HEK293 (cell line): ENCODE results near the gene ZNF467.

Experiments
- CTCF ChIA-PET: fragments of 350-600 bp; formaldehyde crosslinking; extraction: SDS; loops from one replicate; lab custom pipeline; 2021; ENCODE audit warnings: antibody characterized with exemption; lab: Yijun Ruan, JAX
- POLR2A ChIA-PET: fragments of 300-600 bp; formaldehyde crosslinking; extraction: SDS; loops from one replicate; lab custom pipeline; 2020; ENCODE audit warnings: antibody characterized with exemption, inconsistent platforms; lab: Yijun Ruan, JAX
- H3K27ac ChIP-seq: fragments of 200-500 bp; sonication (Bioruptor generic); 2 replicates; pipeline ENCODE4 v1.5.1; 2014; ENCODE audit warnings: low read depth, low read length, control low read depth, inconsistent platforms; ENCODE audit errors: extremely low read depth
- H3K36me3 ChIP-seq, 2 experiments: fragments of 200-500 bp in 1 of 2; sonication (Bioruptor generic) in 1 of 2; 1 replicate in 1 of 2; 2 replicates in 1 of 2; pipeline ENCODE4 v1.5.1; 2014 to 2017; ENCODE audit warnings: inconsistent platforms in 2 of 2, low read length in 2 of 2; ENCODE audit not compliant: control insufficient read depth in 2 of 2, insufficient read depth in 1 of 2
- H3K4me1 ChIP-seq: fragments of 200-500 bp; sonication (Bioruptor generic); 2 replicates; pipeline ENCODE4 v1.5.1; 2014; ENCODE audit warnings: mild to moderate bottlenecking, low read length, inconsistent platforms; ENCODE audit not compliant: control insufficient read depth, insufficient read depth
- H3K4me3 ChIP-seq: 2 replicates; pipeline ENCODE4 v1.5.1; 2011; ENCODE audit warnings: low read depth, mild to moderate bottlenecking, control low read depth, low read length, moderate library complexity
- H3K9me3 ChIP-seq: fragments of 200-500 bp; sonication (Bioruptor generic); 2 replicates; pipeline ENCODE4 v1.5.1; 2014; ENCODE audit warnings: low read depth, low read length, inconsistent platforms; ENCODE audit not compliant: control insufficient read depth, insufficient read depth
- GLIS2 ChIP-seq: fragments of 450-650 bp; formaldehyde crosslinking; IDR thresholded peaks from 2 replicates; pipeline ENCODE4 v1.5.1; 2016; ENCODE audit warnings: missing biosample characterization, missing genetic modification characterization
- HOXA7 ChIP-seq: sonication (generic); formaldehyde crosslinking; IDR thresholded peaks from 2 replicates; pipeline ENCODE4 v1.8.1; 2022; ENCODE audit warnings: missing genetic modification reagents, borderline replicate concordance
- OSR2 ChIP-seq: fragments of 450-650 bp; formaldehyde crosslinking; IDR thresholded peaks from 2 replicates; pipeline ENCODE4 v1.5.1; 2016; ENCODE audit warnings: missing biosample characterization, missing genetic modification characterization
- OVOL3 ChIP-seq: fragments of 450-650 bp; formaldehyde crosslinking; IDR thresholded peaks from 2 replicates; pipeline ENCODE4 v1.5.1; 2016; ENCODE audit warnings: missing biosample characterization, missing genetic modification characterization
- PRDM1 ChIP-seq: fragments of 450-650 bp; formaldehyde crosslinking; IDR thresholded peaks from 2 replicates; pipeline ENCODE4; 2016; ENCODE audit warnings: missing biosample characterization, missing genetic modification characterization
- REST ChIP-seq: fragments of 450-650 bp; formaldehyde crosslinking; IDR thresholded peaks from 2 replicates; pipeline ENCODE4 v1.5.1; 2016; ENCODE audit warnings: missing biosample characterization, missing genetic modification characterization
- SALL2 ChIP-seq: fragments of 450-650 bp; formaldehyde crosslinking; IDR thresholded peaks from 2 replicates; pipeline ENCODE4 v1.5.0; 2017; ENCODE audit warnings: missing biosample characterization, mild to moderate bottlenecking, missing genetic modification characterization, borderline replicate concordance
- TRIM28 ChIP-seq: IDR thresholded peaks from 2 replicates; pipeline ENCODE4 v1.6.1; 2011; ENCODE audit warnings: low read length, control low read depth, borderline replicate concordance
- ZBTB8A ChIP-seq: fragments of 450-650 bp; formaldehyde crosslinking; IDR thresholded peaks from 2 replicates; pipeline ENCODE4 v1.5.1; 2016; ENCODE audit warnings: missing biosample characterization, missing genetic modification characterization
- ZNF10 ChIP-seq: fragments of 450-650 bp; formaldehyde crosslinking; IDR thresholded peaks from 2 replicates; pipeline ENCODE4 v1.5.1; 2017; ENCODE audit warnings: missing biosample characterization, missing genetic modification characterization
- ZNF391 ChIP-seq: fragments of 450-650 bp; formaldehyde crosslinking; IDR thresholded peaks from 2 replicates; pipeline ENCODE4 v1.5.1; 2016; ENCODE audit warnings: low read depth, missing biosample characterization, missing genetic modification characterization, borderline replicate concordance
- ZNF544 ChIP-seq: fragments of 450-650 bp; formaldehyde crosslinking; IDR thresholded peaks from 2 replicates; pipeline ENCODE4 v1.5.0; 2017; ENCODE audit warnings: missing biosample characterization, missing genetic modification characterization
- ZNF645 ChIP-seq: fragments of 450-650 bp; formaldehyde crosslinking; IDR thresholded peaks from 2 replicates; pipeline ENCODE4; 2016; ENCODE audit warnings: missing biosample characterization, missing genetic modification characterization
- ZNF701 ChIP-seq: fragments of 450-650 bp; formaldehyde crosslinking; IDR thresholded peaks from 2 replicates; pipeline ENCODE4 v1.5.1; 2016; ENCODE audit warnings: missing biosample characterization, missing genetic modification characterization
- ZNF791 ChIP-seq: fragments of 450-650 bp; formaldehyde crosslinking; IDR thresholded peaks from 2 replicates; pipeline ENCODE4 v1.5.1; 2016; ENCODE audit warnings: missing biosample characterization, missing genetic modification characterization
- ZSCAN18 ChIP-seq: fragments of 450-650 bp; formaldehyde crosslinking; IDR thresholded peaks from 2 replicates; pipeline ENCODE4 v1.5.1; 2016; ENCODE audit warnings: missing biosample characterization, missing genetic modification characterization

The ZNF467 gene

GRCh38 chr7:149767068-149767467 is 6.3 kb downstream of the ZNF467 start:
- Histone ChIP-seq H3K4me3 (no peak overlapping the region), H3K4me1 (no peaks in the 10 kb centered on the region), H3K9me3 (no peaks in the 10 kb centered on the region), H3K36me3 (peaks cover 0 to 38% of the 10 kb centered on the region in 2 experiments; a peak in 1 of 3 replicates), H3K27ac (no peak overlapping the region)
- ChIA-PET POLR2A (no interaction called here), CTCF (interaction anchor here (1.0 kb wide), 1 partner anchor 12 kb away, joined by 5 read pairs; no protein-coding TSS in a partner anchor)
- TF ChIP-seq TRIM28 (no peak), ZNF544 (tag by site-specific recombination) (no peak), ZNF10 (tag by site-specific recombination) (no peak), ZNF701 (tag by site-specific recombination) (no peak), GLIS2 (no peak), OVOL3 (tag by site-specific recombination) (no peak), ZNF791 (tag by site-specific recombination) (no peak), ZNF645 (tag by site-specific recombination) (no peak), ZSCAN18 (tag by site-specific recombination) (no peak), ZBTB8A (tag by site-specific recombination) (no peak), PRDM1 (tag by site-specific recombination) (no peak), SALL2 (tag by site-specific recombination) (no peak)

GRCh38 chr7:149766135-149766675 is 7.2 kb downstream of the ZNF467 start:
- ChIA-PET CTCF (interaction anchor here (0.8 kb wide), 1 partner anchor 24 kb away, joined by 3 read pairs; no protein-coding TSS in a partner anchor), POLR2A (no interaction called here)
- peaks cover 0 to 38% of the 10 kb centered on the region in 2 experiments; a peak in 1 of 3 replicates for H3K36me3 ChIP-seq
- H3K4me3 ChIP-seq = no peak overlapping the region
- H3K27ac ChIP-seq = no peak overlapping the region
- H3K9me3 ChIP-seq = no peaks in the 10 kb centered on the region
- TF ChIP-seq OSR2 (tag by site-specific recombination) = no peak
- no peak for TF ChIP-seq HOXA7 (CRISPR knock-in tag)
- TF ChIP-seq REST (tag by site-specific recombination) = 0 out of 2 replicates have a peak, but pooled peaks have one; percentile 43
- TF ChIP-seq ZNF391 = no peak
- no peaks in the 10 kb centered on the region for H3K4me1 ChIP-seq
